Measurements from ENCODE around the gene TSPEAR.

The TSPEAR gene

GRCh38 chr21:44682580-44683151, 28.7 kb downstream of the TSPEAR start:
- DNase-seq (ENCODE audit: extremely low read depth, insufficient read length): no peak
- Histone ChIP-seq H3K27me3 (replicated peaks; ENCODE audit: control insufficient read depth, insufficient read depth, low read length) (no peaks in the 10 kb centered on the region; the same call in 1 of the 2 replicates), H3K4me3 (replicated peaks; ENCODE audit: low read depth, low read length) (no peak overlapping the region), H3K36me3 (ENCODE audit: control insufficient read depth, insufficient read depth, low read length) (no peaks in the 10 kb centered on the region)
- TF ChIP-seq CTCF (IDR thresholded peaks at IDR 0.05; ENCODE audit: insufficient read depth, low read length, poor library complexity, severe bottlenecking): no peak

GRCh38 chr21:44681861-44682579, 29.4 kb downstream of the TSPEAR start, which contains the start of gene KRTAP12-1:
Gene KRTAP12-1, minus strand, starts transcription at chr21:44682163. Its CDS starts 40 bp downstream, at chr21:44682123.
- no peak for TF ChIP-seq CTCF (IDR thresholded peaks at IDR 0.05; ENCODE audit: insufficient read depth, low read length, poor library complexity, severe bottlenecking)
- no peaks in the 10 kb centered on the region; the same call in none of the 2 replicates for H3K27me3 ChIP-seq (replicated peaks; ENCODE audit: control insufficient read depth, insufficient read depth, low read length)
- no peak for DNase-seq (ENCODE audit: extremely low read depth, insufficient read length)
- no peaks in the 10 kb centered on the region for H3K36me3 ChIP-seq (ENCODE audit: control insufficient read depth, insufficient read depth, low read length)
- no peak within 1 kb of the TSS for H3K4me3 ChIP-seq (replicated peaks; ENCODE audit: low read depth, low read length)

GRCh38 chr21:44681152-44681551, 30.2 kb downstream of the TSPEAR start:
- H3K4me3 ChIP-seq (replicated peaks; ENCODE audit: low read depth, low read length): no peak overlapping the region
- DNase-seq (ENCODE audit: extremely low read depth, insufficient read length): no peak
- H3K27me3 ChIP-seq (replicated peaks; ENCODE audit: control insufficient read depth, insufficient read depth, low read length): no peaks in the 10 kb centered on the region; the same call in none of the 2 replicates
- no peaks in the 10 kb centered on the region for H3K36me3 ChIP-seq (ENCODE audit: control insufficient read depth, insufficient read depth, low read length)
- TF ChIP-seq CTCF (IDR thresholded peaks at IDR 0.05; ENCODE audit: insufficient read depth, low read length, poor library complexity, severe bottlenecking): no peak

- no peaks in the 10 kb centered on the region; the same call in none of the 2 replicates for H3K27me3 ChIP-seq (replicated peaks; ENCODE audit: control insufficient read depth, insufficient read depth, low read length)
- H3K36me3 ChIP-seq (ENCODE audit: control insufficient read depth, insufficient read depth, low read length): no peaks in the 10 kb centered on the region
- H3K4me3 ChIP-seq (replicated peaks; ENCODE audit: low read depth, low read length): no peak overlapping the region
- no peak for TF ChIP-seq CTCF (IDR thresholded peaks at IDR 0.05; ENCODE audit: insufficient read depth, low read length, poor library complexity, severe bottlenecking)
- no peak for DNase-seq (ENCODE audit: extremely low read depth, insufficient read length)
Measured at GRCh38 chr21:44677881-44678280, 33.5 kb downstream of the TSPEAR start.

- H3K4me3 ChIP-seq (replicated peaks; ENCODE audit: low read depth, low read length): no peak overlapping the region
- peaks cover 2% of the 10 kb centered on the region; the same call in 1 of the 2 replicates for H3K27me3 ChIP-seq (replicated peaks; ENCODE audit: control insufficient read depth, insufficient read depth, low read length)
- H3K36me3 ChIP-seq (ENCODE audit: control insufficient read depth, insufficient read depth, low read length): no peaks in the 10 kb centered on the region
- no peak for TF ChIP-seq CTCF (IDR thresholded peaks at IDR 0.05; ENCODE audit: insufficient read depth, low read length, poor library complexity, severe bottlenecking)
- DNase-seq (ENCODE audit: extremely low read depth, insufficient read length): no peak
Measured at GRCh38 chr21:44671911-44672310, 39.5 kb downstream of the TSPEAR start.

All from GM06990 (cell line).